ENCODE data around the gene LRRC8B.
"Not testable (repeated sequence)": the region's sequence is repeated elsewhere in the genome, so short reads cannot be mapped to it uniquely, and the experiment has no call there.

Gene LRRC8B

DNA sequence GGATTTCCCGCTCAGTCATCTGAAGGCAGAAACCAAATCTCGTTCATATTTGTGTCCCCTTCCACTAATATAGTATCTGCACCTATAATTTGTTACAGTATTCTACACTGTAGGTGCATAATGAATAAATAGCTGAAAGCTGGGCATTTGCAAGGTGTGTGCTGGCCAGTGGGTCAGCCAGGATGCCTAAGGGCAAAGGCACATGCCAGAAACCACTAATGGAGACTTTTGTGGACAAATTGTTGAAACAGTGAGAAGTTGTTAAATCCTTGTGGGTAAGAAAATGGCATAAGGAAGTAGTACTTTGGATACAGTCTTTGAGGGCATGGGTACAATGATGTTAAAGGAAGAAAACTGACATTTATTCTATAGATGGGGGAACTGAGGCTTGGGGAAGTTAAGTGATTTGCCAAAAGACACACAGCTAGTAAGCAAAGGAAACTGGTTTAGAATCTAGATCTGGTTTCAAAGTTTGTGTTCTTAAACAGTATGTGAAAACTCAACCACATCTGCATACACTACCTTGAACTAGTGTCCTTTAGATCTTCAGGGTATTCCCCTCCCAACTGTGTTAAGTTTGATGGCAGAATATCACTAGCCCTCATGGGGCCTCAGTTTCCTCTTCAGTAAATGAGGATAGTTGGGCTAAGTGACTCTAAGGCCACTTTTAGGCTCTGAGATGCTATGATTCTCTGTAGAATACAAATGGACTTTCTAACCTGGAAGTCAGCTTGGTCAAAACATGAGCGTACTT lies 81.8 kb downstream of the LRRC8B start:
- in situ Hi-C loops (cut with MboI; ENCODE audit: low sequenced_read_pairs): no loop called here

DNA sequence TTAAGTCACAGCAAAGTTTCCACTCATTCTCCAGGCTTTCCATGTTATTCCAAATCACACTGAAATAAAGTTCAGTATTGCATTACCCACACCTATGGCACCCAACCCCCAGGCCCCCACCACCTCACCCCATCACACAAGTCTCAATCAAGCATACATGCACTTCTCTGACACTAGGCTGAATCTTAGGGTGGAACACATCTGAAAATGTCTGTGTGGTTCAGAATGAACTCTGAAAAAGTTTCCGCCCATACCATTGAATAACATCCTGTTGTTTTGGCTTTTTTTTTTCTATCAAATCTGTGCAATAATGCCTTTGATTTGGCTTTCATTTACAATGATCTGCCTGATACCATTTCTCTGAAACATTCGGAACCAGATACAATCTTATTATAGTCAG lies 82.5 kb downstream of the LRRC8B start:
- in situ Hi-C loops (cut with MboI; ENCODE audit: low sequenced_read_pairs): no loop called here

DNA sequence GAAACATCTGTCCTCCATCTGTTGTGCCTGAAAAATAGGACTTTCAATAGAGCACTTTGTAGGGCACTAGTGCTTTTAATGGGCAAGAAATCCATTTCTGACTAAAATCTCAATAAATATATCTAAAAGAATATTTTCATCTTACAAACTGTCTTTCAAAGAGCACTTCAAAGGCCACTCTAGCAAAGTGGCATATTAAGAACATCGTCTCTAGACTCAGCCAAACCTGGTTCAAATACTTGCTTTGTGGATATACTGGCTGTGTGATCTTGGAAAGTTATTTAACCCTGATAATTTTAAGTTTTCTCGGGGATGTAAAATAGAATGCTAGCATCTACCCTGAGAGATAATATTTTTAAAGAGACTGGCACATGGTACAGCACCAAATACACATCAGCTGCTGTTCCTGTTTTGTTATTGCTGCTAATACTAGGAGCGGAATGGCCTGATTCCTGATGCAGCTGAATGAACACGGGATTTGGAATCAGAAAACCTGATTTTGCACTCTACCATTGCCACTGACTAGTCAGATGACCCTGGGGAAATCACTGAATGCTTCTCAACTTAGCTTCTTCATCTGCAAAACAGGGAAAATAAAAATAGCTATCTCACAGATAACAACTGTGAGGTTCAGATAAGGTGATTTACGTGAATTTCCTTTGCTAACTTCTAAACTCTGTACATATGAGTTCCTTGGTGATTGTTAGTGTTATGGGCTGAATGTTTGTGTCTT lies 83.1 kb downstream of the LRRC8B start:
- in situ Hi-C loops (cut with MboI; ENCODE audit: low sequenced_read_pairs): no loop called here

DNA sequence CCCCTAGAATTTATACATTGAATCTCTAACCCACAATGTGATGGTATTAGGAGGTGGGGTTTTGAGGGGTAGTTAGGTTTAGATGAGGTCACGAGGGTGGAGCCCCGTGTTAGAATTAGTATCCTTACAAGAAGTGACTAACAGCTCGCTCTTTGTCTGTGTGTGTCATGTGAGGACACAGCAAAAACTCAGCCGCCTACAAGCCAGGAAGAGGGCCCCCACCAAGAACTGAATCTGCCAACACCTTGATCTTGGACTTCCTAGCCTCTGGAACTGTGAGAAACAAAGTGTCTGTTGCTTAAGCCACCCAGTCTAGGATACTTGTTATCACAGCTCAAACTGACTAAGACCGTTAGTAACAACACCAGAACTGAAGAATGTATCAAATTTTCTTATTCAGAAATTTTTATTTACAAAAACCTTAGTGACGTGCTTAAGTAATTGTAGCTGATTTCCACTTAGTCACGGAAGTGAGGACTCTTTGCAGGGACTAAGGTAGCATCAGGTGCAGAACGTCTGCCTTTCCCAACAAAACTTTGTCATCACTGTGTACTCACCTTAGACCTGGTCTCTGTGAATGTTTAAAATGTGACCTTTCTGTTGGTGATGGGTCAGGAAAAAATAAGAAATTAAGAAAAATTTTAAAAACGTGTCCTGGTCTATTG lies 83.8 kb downstream of the LRRC8B start:
- in situ Hi-C loops (cut with MboI; ENCODE audit: low sequenced_read_pairs): no loop called here

DNA sequence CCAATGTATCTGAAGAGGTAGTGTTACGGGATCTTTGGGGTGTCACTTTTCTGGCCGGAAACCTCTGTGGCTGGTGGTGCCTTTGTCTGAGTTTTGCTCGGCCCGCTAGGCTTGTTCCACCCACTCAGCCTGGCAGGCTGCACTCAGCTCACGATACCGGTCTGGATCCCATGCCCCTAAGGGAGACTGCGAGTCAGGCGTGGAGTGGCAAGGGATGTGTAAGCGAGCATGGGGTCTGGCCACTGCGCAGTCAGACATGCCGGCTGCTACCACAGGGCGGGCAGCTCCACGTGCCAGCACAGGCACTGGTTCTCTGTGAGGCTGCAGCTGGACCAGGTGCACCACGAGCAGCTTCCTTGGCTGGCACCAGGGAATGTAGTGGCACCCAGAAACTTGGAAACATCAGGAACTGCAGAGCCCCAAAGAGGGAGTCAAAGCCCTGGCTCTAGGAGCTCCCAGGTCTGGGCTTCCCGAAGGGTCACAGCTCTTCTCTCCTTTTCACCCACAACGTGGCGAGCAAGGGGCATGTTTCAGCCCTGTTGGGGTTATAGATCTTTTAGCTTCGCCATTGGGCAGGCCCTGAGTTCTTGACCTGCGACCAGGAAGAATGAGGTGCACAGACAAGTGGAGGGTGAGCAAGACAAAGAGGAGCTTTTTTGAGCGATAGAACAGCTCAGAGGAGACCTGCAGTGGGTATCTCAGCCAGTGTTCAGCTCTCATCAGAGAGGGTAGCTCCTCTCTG lies 84.5 kb downstream of the LRRC8B start:
- in situ Hi-C loops (cut with MboI; ENCODE audit: low sequenced_read_pairs): no loop called here

DNA sequence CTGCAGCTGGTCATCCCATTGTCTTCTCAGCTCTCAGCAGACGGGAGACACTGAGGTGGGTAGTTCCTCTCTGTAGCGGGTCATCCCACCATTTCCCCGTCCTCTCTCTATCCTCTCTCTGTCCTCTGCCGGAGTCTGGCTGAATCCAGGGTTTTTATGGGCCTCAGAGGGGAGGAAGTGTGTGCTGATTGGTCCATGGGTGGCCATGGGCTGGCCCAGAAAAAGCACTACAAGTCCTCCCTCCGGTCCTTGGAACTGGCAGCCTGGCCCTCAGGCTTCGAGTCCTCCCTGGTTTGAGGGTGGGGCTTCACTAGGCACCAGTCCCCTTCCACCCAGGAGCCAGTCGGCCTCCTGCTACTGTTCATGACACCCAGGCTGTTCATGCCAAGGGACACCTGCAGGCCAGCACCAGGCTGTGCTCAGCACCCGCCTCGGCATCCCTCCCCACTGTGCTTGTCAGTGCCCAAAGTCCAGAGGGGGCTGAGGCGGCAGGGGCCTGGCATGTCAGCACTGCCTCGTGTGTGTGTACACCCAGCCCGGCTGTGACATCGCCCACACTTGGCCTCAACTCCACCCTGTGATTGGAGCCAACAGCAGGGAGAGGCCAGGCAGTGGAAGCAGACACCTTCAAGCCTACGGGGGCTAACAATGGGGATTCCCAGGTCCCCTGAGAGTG lies 85.3 kb downstream of the LRRC8B start:
- in situ Hi-C loops (cut with MboI; ENCODE audit: low sequenced_read_pairs): no loop called here

- in situ Hi-C loops (cut with MboI; ENCODE audit: low sequenced_read_pairs): no loop called here
These were observed 85.9 kb downstream of the LRRC8B start for GRCh38 chr1:89610457-89611011.

DNA sequence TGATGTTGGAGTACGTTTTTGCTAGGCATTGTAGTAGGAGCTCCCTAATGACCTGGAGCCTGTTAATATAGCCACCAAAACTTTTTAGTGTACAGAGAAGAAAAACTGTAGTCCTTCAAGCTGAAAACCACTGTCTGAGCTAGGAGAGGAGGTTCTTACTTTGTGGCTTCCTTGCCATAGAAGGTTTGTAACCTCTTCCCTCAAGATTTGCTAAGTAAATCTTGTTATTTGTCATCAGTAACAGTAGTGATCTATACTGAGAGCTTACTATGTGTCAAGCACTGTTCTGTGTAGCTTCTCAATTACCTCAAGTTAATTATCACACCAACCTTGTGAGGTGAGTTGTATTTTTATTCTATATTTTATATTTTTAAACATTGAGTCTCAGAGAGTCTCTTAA lies 87.1 kb downstream of the LRRC8B start:
- in situ Hi-C loops (cut with MboI; ENCODE audit: low sequenced_read_pairs): no loop called here

- in situ Hi-C loops (cut with MboI; ENCODE audit: low sequenced_read_pairs): no loop called here
These were observed 89.3 kb downstream of the LRRC8B start for GRCh38 chr1:89613928-89614327.

GRCh38 chr1:89615676-89616598 lies 91.3 kb downstream of the LRRC8B start:
- in situ Hi-C loops (cut with MboI; ENCODE audit: low sequenced_read_pairs): no loop called here

DNA sequence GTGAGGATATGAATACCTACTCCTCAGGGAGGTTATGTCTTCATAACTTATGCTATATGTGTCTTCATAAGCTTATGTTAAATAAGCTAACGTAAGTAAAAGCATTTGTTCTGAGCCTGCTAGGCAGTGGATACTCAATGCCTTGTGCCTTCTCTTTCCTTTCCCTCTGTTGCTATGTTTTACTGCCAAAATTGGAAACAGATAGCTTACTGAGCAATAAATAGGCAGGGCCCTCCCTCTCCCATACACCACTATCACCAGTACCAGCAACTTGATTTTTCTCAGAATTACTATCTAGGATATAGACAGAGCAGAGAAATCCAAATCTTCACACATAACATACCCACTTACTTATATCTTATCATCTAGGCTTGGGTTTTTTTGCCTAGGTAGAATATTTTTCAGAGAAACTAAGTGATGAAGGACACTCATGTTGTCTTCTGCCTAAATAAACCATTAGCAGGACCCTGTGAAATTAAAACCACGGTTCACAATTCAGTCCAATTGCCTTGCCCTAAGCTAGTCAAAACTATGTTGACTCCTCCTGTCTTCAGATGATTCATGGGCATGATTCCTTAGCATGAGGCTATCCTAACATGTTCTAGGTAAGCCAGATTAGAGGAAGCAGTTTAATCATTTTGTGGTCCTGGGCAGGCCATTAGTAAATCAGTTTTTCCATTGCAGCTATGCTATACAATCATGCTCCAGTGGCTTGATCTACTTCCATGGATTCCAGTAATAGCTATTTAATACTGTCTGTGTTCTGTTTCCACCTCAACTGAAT lies 92.4 kb downstream of the LRRC8B start:
- in situ Hi-C loops (cut with MboI; ENCODE audit: low sequenced_read_pairs): no loop called here

GRCh38 chr1:89620664-89621063 lies 96.0 kb downstream of the LRRC8B start:
- in situ Hi-C loops (cut with MboI; ENCODE audit: low sequenced_read_pairs): no loop called here

DNA sequence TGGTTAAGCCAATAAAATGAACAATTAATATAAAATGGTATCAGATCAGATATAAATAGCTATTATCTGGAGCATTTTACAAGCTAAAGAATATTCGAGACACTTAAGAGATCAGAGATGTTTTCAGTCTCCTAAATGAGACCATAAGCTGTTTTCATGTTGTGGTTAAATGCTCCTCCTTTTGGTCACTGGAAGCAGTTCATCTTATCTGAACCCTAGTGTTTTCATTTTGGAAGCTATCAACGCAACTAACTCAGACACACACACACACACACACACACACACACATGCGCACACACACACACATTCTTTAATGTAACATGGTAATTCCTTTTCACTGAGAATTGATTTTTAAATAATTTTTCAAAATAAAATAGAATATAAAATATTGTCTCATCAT lies 98.3 kb downstream of the LRRC8B start:
- in situ Hi-C loops (cut with MboI; ENCODE audit: low sequenced_read_pairs): no loop called here

DNA sequence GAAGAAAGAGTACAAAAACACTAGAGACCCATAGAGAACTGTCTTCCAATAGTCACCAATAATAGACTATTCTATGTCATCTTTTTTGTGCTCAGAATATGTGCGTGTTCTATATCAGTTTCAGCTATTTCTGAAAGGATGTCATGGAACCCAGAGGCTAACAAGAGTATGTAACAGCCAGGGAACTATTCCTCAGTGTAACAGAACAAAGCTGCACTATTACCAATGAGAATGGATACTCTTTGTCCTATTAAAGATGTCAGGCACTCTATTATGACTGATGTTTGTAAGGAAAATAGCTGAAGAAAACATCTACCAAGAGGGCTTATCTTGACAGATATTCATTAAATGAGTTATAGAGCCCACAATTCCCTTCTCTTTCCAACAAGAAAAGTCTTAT lies 99.7 kb downstream of the LRRC8B start:
- in situ Hi-C loops (cut with MboI; ENCODE audit: low sequenced_read_pairs): no loop called here

GRCh38 chr1:89624715-89625323 lies 100.2 kb downstream of the LRRC8B start:
- in situ Hi-C loops (cut with MboI; ENCODE audit: low sequenced_read_pairs): no loop called here

- in situ Hi-C loops (cut with MboI; ENCODE audit: low sequenced_read_pairs): no loop called here
These were observed 103.0 kb downstream of the LRRC8B start for GRCh38 chr1:89627596-89627962.

- in situ Hi-C loops (cut with MboI; ENCODE audit: low sequenced_read_pairs): no loop called here
These were observed 104.5 kb downstream of the LRRC8B start for GRCh38 chr1:89629146-89629545.

GRCh38 chr1:89629600-89629999 lies 105.0 kb downstream of the LRRC8B start:
- in situ Hi-C loops (cut with MboI; ENCODE audit: low sequenced_read_pairs): not testable (repeated sequence)
